GM12873 (cell line): ENCODE data around the gene OR6B2.

Experiments
- CTCF ChIP-seq: IDR thresholded peaks from 2 replicates; pipeline ENCODE4 v1.5.1; 2012; ENCODE audit warnings: low read depth, mild to moderate bottlenecking, moderate library complexity, low read length, control low read depth; ENCODE audit not compliant: insufficient read depth; ENCODE audit errors: missing control alignments

Gene OR6B2

GRCh38 chr2:240030379-240031094, at the start of gene OR6B2:
Gene OR6B2 (minus strand): TSS chr2:240030429. CDS start chr2:240030429, 0 bp downstream.
- TF ChIP-seq CTCF, result no peak

GRCh38 chr2:240078631-240079030, 48.4 kb upstream of the OR6B2 start:
- no peak for TF ChIP-seq CTCF

GRCh38 chr2:240077442-240077841, 47.2 kb upstream of the OR6B2 start:
- TF ChIP-seq CTCF, result no peak

- TF ChIP-seq CTCF, result no peak
Measured at GRCh38 chr2:240074545-240074944, 44.3 kb upstream of the OR6B2 start.

GRCh38 chr2:240070907-240071306, 40.7 kb upstream of the OR6B2 start:
- TF ChIP-seq CTCF, result no peak

- no peak for TF ChIP-seq CTCF
Measured at GRCh38 chr2:240069829-240070228, 39.6 kb upstream of the OR6B2 start.

GRCh38 chr2:240068193-240068592, 38.0 kb upstream of the OR6B2 start:
- no peak for TF ChIP-seq CTCF
